KBM-7 (cell line): ENCODE results near the gene LIN54.
"Not testable (repeated sequence)": the region's sequence is repeated elsewhere in the genome, so short reads cannot be mapped to it uniquely, and the experiment has no call there.

Source experiments
- DNase-seq: peaks from one replicate; pipeline ENCODE4 v3.0.0-alpha.2; 2015
- in situ Hi-C: fragments of 300-500 bp; cut with MboI; formaldehyde crosslinking; loops from 2 replicates; pipeline ENCODE4 v1.14.3; 2020; ENCODE audit warnings: low sequenced_read_pairs, low pct_unique_long_range_greater_than_20kb, mixed read lengths

Gene LIN54

DNA sequence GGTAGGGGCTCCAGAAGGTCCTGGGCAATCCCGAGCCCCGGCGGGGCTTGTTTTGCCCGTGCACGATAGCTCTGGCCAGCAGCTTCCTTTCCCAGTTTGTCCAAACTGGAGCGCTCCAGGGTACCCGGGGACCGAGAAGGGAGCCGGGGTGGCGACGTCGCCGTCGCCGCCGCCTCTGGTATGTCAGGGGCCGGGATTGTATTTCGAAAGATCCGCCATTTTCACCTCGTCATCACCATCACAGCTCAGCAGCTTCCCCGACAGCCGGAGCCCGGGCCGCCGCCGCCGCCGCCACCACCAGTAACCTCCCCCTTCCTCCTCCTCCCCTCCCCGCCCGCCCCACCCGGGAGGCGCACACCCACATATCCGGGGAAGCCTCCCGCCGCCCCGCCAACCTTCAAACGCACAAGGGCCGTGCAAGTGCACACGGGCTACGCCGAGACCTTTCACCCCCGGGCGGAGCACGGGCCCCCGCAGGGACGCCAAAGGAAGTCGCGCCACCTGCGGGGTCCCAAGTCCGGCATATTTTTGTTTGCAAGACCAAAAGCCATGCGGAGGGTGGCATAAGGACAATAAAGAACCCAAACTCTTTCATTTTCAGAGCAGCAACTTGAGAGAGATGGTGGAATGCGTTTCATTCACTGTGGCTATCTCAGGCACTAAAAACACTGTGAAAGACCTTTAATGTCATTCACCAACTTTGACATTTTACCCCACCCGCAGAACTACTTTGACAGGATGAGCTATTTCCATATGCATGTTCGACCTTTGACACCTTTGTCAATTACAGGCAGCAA, at the start of gene LIN54:
LIN54 (minus strand) TSS at position 302 of the 797 bp plus-strand sequence. CDS start 25,979 bp downstream, outside the sequence.
- peak; percentile 73 for DNase-seq
- in situ Hi-C loops = no loop called here

DNA sequence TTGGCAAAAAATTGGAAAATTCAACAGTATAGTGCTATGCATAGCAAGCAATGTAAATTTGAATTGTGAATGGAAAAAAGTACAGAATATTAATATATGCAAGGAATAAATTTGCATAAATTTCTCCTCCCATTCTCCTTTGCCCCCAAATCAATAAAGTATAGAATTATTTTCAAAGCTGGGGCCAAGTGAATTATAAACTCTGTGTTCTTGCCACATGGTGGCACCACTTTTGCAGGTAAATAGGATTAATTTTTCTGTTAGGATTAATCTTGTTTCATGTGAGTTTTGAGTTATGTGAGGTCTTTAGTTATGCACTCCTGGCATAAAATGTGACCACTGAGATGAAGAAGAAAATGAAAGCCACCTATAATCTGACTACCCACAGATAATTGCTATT, 44.3 kb upstream of the LIN54 start:
- peak; percentile 35 for DNase-seq
- in situ Hi-C loops = loop anchor here (25.0 kb wide), 1 partner anchor 207 kb away; no protein-coding TSS in a partner anchor

DNA sequence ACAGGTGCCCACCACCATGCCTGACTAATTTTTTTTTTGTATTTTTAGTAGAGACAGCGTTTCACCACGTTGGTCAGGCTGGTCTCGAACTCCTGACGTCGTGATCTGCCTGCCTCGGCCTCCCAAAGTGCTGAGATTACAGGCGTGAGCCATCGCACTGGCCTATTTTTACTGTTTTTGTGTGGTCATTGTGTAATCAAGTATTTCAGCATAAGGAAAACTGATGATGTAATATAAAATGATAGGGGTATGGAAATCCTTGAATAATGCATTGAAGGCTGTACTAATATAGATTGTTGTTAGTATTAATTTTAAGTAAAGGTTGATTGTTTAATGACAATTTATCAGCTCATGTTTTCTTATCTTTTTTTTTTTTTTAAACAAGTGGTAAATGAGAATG, 38.2 kb upstream of the LIN54 start:
- in situ Hi-C loops, DNase-seq: not testable (repeated sequence)

DNA sequence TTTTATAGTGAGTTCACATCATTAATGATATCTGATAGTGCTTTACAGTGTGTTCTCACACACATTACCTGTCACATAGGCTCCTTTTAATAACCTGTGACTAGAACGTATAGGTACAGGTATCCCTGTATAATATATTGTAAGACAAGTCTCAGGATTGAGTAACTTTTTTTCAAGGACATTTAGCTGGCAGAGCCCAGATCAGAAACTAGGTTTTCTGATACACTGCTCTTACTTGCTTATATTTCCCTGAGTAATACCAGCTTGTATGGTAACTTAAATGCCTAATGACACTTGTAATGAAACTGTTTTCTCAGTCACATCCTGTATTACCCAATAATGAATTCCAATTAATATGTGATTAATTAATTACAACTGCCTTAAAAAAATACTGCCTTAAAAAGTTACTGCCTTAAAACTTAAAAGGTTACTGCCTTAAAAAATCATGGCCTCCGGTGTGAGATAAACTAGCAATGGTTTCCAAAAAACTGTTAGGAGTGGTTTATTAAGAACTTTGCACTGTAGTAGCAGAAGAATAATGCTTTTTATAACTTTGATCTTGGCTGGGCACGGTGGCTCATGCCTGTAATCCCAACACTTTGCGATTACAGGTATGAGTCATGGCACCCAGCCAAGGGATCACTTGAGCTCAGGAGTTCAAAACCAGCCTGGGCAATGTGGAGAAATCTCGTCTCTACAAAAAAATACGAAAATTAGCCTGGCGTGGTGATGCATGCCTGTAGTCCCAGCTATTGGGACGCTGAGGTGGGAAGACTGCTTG, 36.3 kb upstream of the LIN54 start:
- DNase-seq = no peak
- in situ Hi-C loops = no loop called here

DNA sequence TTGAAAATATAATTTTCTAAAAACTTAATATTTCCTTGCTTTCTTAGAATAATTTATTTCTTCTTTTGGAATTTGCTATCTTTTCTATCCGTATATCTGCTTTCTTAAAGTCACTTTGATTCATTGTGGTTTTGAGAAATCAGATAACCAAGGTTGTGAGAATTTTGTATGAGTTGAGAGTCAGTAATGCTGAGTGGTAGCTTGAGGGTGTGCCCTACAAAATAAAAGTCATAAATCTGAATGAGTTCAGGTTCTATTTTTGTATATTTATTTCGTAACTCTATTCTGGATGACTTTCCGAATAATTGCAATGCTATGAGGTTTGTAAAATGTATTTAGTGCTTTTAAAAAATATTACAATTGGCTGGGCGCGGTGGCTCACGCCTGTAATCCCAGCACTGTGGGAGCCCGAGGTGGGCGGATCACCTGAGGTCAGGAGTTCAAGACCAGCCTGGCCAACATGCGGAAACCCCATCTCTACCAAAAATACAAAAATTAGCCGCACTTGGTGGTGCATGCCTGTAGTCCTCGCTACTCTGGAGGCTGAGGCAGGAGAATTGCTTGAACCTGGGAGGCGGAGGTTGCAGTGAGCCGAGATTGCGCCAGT, 33.3 kb upstream of the LIN54 start:
- DNase-seq = no peak
- in situ Hi-C loops = no loop called here

DNA sequence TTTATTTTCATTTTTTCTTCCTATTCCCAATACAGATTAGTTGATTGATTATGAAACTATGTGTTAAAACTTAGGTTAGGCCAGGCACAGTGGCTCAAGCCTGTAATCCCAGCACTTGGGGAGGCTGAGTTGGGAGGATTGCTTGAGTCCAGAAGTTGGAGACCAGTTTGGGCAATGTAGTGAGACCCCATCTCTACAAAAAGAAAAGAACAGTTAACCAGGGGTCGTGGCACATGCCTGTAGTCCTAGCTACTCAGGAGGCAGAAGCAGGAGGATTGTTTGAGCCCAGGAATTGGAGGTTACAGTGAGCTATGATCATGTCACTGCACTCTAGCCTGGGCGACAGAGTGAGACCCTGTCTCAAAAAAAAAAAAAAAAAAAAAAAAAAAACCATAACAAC, 32.5 kb upstream of the LIN54 start:
- DNase-seq, in situ Hi-C loops: not testable (repeated sequence)

DNA sequence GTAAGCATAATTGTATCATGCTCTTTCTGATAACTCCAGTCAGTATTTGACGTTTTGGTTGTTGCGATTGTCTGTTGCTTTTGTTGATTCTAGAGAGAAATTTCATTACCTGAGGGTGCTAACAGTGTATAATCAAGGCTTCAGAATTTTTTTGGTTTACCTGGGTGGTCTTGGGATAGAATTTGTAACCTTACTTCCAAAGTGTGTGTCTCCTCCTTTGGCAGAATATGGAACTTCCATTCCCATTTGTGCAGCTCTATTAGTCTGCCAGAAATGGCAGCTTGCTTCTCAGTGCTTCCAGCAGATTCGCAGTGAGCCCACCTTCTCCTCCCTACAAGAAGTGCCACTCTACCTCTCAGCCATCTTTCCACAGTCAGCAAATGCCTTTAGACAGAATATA, 29.6 kb upstream of the LIN54 start:
- DNase-seq = no peak
- in situ Hi-C loops = no loop called here

DNA sequence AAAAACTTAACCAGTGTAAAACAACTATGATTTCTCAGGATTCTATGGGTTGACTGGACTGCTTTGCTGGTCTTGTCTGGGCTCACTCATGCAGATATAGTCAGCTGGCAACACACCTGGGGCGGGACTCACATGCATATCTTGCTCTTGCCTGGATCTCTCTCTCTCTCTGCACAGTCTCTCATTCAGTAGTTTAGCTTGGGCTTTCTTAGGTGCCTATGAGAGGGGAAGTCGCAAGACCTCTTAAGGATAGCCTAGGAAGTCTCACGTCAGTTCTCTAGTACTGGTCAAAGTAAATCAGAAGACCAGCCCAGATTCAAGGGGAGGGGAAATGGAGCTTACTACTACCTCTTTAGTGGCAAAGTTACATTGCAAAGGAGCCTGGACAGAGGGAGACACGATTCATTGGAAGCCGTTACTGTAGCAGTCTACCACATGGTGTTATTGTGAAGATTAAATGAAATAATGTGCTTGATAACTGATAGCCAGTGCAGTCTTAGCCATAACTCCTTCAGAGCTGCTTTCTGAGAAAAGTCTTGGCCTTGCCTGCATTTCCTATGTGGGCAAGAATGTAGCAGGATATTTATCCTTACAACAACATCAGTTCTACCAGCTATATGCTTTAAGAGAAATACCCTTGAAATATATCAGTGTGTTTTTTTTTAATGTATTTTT, 26.5 kb upstream of the LIN54 start:
- no peak for DNase-seq
- in situ Hi-C loops = no loop called here

DNA sequence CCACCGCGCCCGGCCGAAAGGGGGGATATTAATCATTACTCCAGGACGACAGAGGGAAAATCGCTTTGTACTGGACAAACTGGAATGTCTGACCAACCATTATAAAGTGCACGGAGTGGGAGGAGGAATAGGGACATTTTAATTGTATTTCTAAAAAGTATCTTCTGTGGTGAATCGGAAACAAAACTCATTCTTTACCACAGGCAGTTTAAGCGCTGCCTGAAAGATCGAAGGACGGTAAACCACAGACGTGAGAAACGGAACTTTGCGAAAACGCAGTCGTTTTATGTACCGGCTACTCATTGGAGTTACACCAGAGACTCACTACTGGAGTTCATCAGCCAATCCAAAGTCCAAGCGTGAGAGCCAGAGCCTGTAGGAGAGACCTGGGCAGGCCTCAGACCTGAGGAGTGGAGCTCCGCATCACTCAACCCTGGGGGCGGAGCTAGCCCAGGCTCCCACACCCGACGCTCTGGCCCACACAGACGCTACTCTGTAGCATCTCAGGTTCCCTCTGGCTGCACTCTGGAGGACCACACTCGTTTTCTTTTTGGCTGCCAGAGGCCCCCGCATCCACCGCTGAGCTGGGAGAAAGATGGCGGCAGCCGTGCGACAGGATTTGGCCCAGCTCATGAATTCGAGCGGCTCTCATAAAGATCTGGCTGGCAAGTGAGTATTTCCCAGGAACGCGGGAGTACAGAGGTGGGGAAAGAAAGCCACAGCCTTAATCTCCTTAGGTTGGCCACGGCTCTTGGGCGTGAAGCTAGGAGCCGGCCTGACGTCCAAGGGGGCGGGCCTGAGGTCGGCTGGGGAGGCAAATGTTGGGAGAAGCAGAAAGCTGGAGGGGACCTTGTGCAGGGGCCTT, 24.2 kb upstream of the LIN54 start, which contains the start of gene COPS4:
COPS4 (plus strand) TSS at position 554 of the 865 bp plus-strand sequence; CDS start at position 596, 42 bp downstream.
- DNase-seq = peak; percentile 100
- in situ Hi-C loops = no loop called here

DNA sequence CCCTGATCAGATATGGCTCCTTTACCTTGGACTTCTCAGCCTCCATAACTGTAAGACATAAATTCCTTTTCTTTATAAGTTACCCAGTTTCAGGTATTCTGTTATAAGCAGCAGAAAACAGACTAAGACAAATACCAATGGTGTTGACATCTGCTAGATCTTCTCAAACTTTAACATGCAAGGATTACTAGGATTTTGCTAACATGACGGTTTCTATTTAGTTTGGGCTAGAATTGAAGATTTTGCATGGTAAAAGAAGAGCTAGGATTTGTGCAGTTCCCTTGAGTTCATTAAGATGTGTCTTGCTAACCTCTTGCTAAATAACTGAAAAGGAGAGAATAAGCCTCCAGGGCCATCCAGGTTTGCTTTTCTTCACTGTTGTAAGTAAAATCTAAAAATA, 19.1 kb upstream of the LIN54 start:
- no peak for DNase-seq
- in situ Hi-C loops = no loop called here

DNA sequence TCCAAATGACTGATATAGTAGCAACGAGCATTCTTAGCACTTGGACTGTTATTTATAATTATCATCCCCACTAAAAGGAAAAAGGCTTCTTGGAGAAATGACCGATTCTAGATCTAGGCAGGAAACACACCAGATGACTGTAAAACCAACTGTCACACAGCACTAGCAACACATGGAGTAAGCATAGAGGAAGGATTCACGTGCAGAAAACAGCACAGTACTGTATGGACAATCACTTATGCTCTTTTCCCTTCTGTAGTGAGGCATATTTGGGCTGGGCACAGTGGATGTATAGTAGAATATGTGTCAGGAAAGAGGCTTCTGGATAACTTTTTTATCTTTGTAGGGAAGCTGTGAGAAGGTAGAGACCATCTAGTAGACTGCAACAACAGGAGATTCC, 18.4 kb upstream of the LIN54 start:
- no peak for DNase-seq
- in situ Hi-C loops = no loop called here

DNA sequence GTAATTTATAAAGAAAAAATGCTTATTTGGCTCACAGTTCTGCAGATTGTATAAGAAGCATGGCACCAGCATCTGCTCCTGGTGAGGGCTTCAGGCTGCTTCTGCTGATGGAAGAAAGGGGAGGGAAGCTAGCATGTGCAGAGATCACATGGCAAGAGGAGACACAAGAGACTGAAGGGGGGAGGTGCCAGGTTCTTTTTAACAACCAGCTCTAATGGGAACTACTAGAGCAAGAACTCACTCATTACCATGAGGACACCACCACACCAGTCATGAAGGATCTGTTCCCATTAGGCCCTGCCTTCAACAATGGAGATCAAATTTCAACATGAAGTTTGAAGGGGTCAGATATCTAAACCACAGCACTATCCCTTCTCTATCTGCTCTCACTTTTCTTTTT, 14.9 kb upstream of the LIN54 start:
- peak; percentile 39 for DNase-seq
- in situ Hi-C loops = no loop called here

DNA sequence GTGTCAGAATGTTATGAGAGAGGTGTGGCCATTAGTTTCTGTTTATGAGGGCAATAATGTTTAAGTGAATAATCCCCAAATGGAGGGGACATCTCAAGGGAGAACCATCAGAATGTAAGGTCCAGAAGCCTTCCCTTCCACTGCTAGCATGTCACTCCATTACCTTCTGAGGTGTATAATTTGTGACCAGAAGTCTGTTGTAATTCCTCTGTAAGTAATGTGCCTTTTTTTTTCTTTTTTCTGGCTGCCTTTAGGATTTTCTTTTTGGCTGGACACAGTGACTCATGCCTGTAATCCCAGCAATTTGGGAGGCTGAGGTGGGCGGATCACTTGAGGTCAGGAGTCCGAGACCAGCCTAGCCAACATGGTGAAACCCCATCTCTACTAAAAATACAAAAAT, 13.6 kb upstream of the LIN54 start:
- in situ Hi-C loops = no loop called here
- DNase-seq = no peak

DNA sequence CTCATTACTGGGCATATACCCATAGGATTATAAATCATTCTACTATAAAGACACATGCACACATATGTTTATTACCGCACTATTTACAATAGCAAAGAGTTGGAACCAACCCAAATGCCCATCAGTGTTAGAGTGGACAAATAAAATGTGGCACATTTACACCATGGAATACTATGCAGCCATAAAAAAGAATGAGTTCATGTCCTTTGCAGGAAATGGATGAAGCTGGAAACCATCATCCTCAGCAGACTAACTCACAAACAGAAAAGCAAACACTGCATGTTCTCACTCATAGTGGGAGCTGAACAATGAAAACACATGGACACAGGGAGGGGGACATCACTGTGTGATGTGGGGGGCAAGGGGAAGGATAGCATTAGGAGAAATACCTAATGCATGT, 13.0 kb upstream of the LIN54 start:
- DNase-seq, in situ Hi-C loops: not testable (repeated sequence)

DNA sequence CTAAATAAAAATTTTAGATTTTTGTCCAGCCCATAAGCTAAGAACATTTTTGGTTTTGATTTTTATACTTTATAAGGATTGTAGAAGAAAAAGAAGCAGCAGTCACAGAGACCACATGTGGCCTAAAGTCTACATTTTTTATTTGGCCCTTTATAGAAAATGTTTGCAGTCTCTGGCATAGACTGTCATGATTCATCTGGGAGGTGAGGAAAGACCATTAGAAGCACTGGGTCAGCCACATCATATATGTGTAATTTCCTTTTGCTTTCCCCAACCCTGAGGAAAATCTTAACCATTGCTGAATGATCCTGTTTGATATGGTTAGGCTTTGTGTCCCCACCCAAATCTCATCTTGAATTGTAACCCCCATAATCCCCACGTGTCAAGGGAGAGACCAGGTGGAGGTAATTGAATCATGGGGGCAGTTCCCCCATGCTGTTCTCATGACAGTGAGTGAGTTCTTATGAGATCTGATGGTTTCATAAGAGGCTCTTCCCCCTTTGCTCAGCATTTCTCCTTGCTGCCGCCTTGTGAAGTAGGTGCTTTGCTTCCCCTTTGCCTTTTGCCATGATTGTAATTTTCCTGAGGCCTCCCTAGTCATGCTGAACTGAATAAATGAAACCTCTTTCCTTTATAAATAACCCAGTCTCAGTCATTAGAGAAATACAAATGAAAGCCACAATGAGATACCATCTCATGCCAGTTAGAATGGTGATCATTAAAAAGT, 12.3 kb upstream of the LIN54 start:
- no peak for DNase-seq
- in situ Hi-C loops = no loop called here

DNA sequence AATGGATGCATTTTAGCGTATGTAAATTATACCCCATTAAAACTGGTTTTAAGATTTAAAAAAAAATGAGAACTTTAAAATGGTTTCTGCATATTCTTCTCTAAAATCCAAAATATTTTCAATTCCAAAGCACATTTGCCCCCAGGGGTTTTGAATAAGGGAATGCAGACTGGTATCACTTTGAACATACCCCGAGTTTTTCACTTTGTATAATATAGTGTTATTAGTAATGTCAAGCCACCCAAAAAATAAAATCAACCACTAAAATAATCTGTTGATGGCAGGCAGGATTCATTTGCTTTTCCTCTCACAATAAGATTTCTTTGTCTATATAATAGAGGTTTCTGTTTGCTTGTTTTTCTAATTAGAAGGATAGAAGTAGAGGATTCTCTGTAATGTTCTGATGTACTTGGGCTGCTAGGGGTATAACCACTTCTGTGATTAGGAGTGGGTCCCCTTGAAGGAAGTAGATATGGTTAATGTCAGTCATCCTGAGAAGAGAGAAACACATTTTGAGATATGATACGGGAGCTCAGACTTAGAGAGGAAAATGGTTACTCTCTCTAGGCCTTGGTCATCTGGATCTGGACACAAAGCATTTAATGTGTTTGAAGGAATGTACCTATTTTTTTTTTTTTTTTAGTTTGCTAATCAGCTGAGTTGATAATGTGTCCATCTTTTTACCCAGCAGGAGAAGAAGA, 9.3 kb upstream of the LIN54 start:
- peak; percentile 60 for DNase-seq
- in situ Hi-C loops = no loop called here

DNA sequence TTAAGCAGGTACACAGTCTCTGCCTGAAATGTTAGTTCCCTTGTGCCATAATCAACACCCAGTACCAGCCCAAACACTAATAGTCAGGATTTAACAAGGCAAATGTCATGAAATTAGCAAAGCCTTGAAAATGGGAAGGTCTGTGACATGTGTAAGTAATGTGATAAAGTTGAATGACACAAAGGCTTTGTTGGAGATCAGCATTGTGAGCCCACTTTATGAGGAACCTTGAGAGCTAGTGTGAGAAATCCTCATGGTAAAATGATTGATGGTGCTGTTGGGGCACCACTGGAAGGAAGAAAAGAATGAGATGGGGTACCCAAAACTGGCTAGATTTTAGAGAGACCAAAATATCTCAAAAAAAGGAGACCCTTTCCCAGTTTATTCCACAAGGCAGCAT, 3.3 kb upstream of the LIN54 start:
- DNase-seq = peak; percentile 16
- in situ Hi-C loops = no loop called here
